HG02623 (cell line): ENCODE measurements around the gene COG5.

Source experiments
- ATAC-seq: cut with Tn5 transposase; IDR thresholded peaks from one replicate; pipeline ENCODE4 v1.9.1; 2021; ENCODE audit warnings: moderate library complexity; ENCODE audit not compliant: unreplicated experiment

COG5 gene

GRCh38 chr7:107396990-107397389, 166.7 kb downstream of the COG5 start:
- ATAC-seq, result no peak

GRCh38 chr7:107396081-107396480, 167.6 kb downstream of the COG5 start:
- no peak for ATAC-seq

- no peak for ATAC-seq
These were observed 168.9 kb downstream of the COG5 start for GRCh38 chr7:107394831-107395230.

GRCh38 chr7:107394276-107394675, 169.4 kb downstream of the COG5 start:
- no peak for ATAC-seq

GRCh38 chr7:107392830-107393229, 170.9 kb downstream of the COG5 start:
- no peak for ATAC-seq

GRCh38 chr7:107390916-107391315, 172.8 kb downstream of the COG5 start:
- no peak for ATAC-seq

- ATAC-seq, result no peak
These were observed 175.1 kb downstream of the COG5 start for GRCh38 chr7:107388604-107389003.

- no peak for ATAC-seq
These were observed 176.0 kb downstream of the COG5 start for GRCh38 chr7:107387573-107388219.

- no peak for ATAC-seq
These were observed 176.6 kb downstream of the COG5 start for GRCh38 chr7:107387128-107387527.

GRCh38 chr7:107386548-107387102, 177.1 kb downstream of the COG5 start:
- ATAC-seq, result no peak

GRCh38 chr7:107384025-107384424, 179.7 kb downstream of the COG5 start:
- ATAC-seq, result no peak

GRCh38 chr7:107383203-107383602, 180.5 kb downstream of the COG5 start:
- no peak for ATAC-seq

GRCh38 chr7:107381453-107381852, 182.3 kb downstream of the COG5 start:
- no peak for ATAC-seq

- ATAC-seq, result no peak
These were observed 190.4 kb downstream of the COG5 start for GRCh38 chr7:107373354-107373753.

- no peak for ATAC-seq
These were observed 191.4 kb downstream of the COG5 start for GRCh38 chr7:107372298-107372697.

GRCh38 chr7:107370816-107371215, 192.9 kb downstream of the COG5 start:
- no peak for ATAC-seq

- ATAC-seq, result no peak
These were observed 198.9 kb downstream of the COG5 start for GRCh38 chr7:107364787-107365186.

GRCh38 chr7:107359520-107360316, 204.0 kb downstream of the COG5 start:
- no peak for ATAC-seq

GRCh38 chr7:107355616-107356015, 208.1 kb downstream of the COG5 start:
- ATAC-seq, result no peak

- no peak for ATAC-seq
These were observed 209.1 kb downstream of the COG5 start for GRCh38 chr7:107354640-107355039.

- ATAC-seq, result no peak
These were observed 210.0 kb downstream of the COG5 start for GRCh38 chr7:107353701-107354100.

- no peak for ATAC-seq
These were observed 217.8 kb downstream of the COG5 start for GRCh38 chr7:107345898-107346297.
